ENCODE measurements around the gene PPP1R14D. TPM values are rescaled to one million over a fixed set of nuclear protein-coding genes. Genes with fewer than 3 reads are reported as not detected.

Gene PPP1R14D
- total and polyA plus RNA-seq, 2 of the 8 experiments (the other 6 are each of a cell fraction or from before 2014, with no cell fraction given), result not detected

DNA sequence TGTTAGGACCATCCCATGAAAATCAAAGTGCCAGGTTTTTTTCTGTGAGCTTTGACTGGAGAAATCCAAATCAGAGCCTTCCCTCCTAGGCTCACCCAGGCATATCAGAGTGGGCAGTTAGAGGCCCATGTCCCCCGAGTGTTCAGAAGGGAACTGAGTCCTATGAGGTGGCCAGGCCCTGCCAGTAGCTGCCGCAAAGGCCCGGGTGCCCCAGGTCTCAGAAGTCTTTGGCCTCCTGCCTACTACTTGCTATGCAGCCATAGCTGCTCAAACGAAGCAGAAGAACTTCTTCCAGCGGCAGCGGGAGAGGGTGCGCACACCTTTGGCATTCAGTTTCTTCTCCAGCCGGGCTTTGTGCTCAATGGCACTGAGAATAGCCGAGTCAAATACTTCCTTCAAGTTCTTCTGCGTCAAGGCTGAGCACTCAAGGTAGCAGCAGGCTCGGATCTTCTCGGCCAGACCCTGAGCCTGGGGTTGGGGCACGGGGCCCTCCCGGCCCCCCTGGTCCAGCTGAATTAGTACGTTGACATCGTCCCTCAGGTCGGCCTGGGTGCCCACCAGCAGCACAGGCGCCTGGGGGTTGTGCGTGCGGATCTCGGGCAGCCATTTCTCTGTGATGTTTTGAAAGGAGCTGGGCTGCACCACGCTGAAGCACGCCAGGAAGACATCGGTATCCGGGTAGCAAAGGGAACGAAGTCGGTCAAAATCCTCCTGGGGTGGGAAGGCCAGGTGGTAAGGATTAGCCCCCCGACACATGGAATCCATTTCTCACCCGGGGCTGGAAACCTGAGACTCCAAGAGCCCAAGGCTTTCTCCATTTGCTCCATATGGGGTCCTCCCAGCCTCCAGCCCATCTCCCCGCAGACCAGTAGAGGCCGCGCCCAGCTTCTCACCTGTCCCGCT is 44.5 kb upstream of the PPP1R14D start:
- Histone ChIP-seq H3K36me3 (ENCODE audit: control insufficient read depth in 2 of 4, insufficient read depth in 4 of 4, low read length in 3 of 4) (no peaks in the 10 kb centered on the region), H3K56ac (replicated peaks; ENCODE audit: insufficient read length, low read depth, low read length) (no peak overlapping the region), H4K5ac (ENCODE audit: insufficient read length, low read depth, low read length) (no peak overlapping the region), H2BK120ac (replicated peaks; ENCODE audit: low read depth, low read length) (no peak overlapping the region), H3K18ac (ENCODE audit: extremely low read depth, low read length) (no peak overlapping the region), H3K4me3 (ENCODE audit: extremely low read depth in 1 of 4, insufficient read depth in 2 of 4, low read depth in 3 of 4, low read length in 4 of 4) (peak overlapping the region; percentile 45 to 70 (median 58)), H4K20me1 (replicated peaks in 1 of 2; ENCODE audit: control insufficient read depth in 1 of 2, insufficient read depth in 2 of 2, low read length in 2 of 2) (no peaks in the 10 kb centered on the region), H3K27me3 (replicated peaks in 1 of 4; ENCODE audit: control insufficient read depth in 3 of 4, extremely low read depth in 1 of 4, insufficient read depth in 3 of 4, low read length in 3 of 4) (0 out of 7 replicates have a peak, but pooled peaks cover 0 to 2% (median 0%) of the 10 kb centered on the region in 4 experiments), H3K4ac (replicated peaks; ENCODE audit: insufficient read length, low read depth, low read length) (no peak overlapping the region), H2BK5ac (ENCODE audit: low read depth, low read length) (no peak overlapping the region; the same call in 1 of the 2 replicates), H3K14ac (ENCODE audit: insufficient read length) (no peak overlapping the region), H3K4me2 (ENCODE audit: insufficient read depth in 1 of 2, low read depth in 2 of 2, low read length in 2 of 2) (peak overlapping the region; percentile 54 to 95), H4K91ac (replicated peaks; ENCODE audit: insufficient read length, low read length) (peak overlapping the region; percentile 18), H2BK20ac (ENCODE audit: low read length) (0 out of 2 replicates have a peak overlapping the region, but pooled peaks have one; percentile 48), H2AK5ac (ENCODE audit: low read depth, low read length) (no peak overlapping the region), H3K23me2 (ENCODE audit: low read depth, low read length) (no peaks in the 10 kb centered on the region), H3K9ac (replicated peaks in 1 of 4; ENCODE audit: extremely low read depth in 1 of 4, low read depth in 3 of 4, low read length in 3 of 4) (no peak overlapping the region), H2BK15ac (ENCODE audit: low read length) (0 out of 2 replicates have a peak overlapping the region, but pooled peaks have one; percentile 88), H3K79me2 (ENCODE audit: control insufficient read depth in 1 of 2, insufficient read depth in 2 of 2, low read length in 2 of 2) (no peaks in the 10 kb centered on the region), H2BK12ac (ENCODE audit: low read depth, low read length) (peak overlapping the region; percentile 68; the same call in 1 of the 2 replicates), H3K27ac (ENCODE audit: low read depth, low read length) (no peak overlapping the region), H3K79me1 (ENCODE audit: low read depth, low read length) (no peaks in the 10 kb centered on the region), H4K8ac (ENCODE audit: extremely low read depth, insufficient read depth, low read length) (no peak overlapping the region; the same call in 1 of the 2 replicates), H3K4me1 (replicated peaks in 1 of 4; ENCODE audit: control insufficient read depth in 3 of 4, insufficient read depth in 4 of 4, low read length in 3 of 4) (peaks cover 0 to 18% (median 12%) of the 10 kb centered on the region in 4 experiments; a peak in 6 of 7 replicates), H2AFZ (ENCODE audit: low read length) (no peak overlapping the region; the same call in 1 of the 2 replicates), H3K23ac (ENCODE audit: insufficient read length) (no peak overlapping the region), H3K9me3 (ENCODE audit: insufficient read depth in 2 of 2, low read depth in 1 of 2, low read length in 1 of 2) (no peaks in the 10 kb centered on the region)
- no peak for FAIRE-seq
- CTCF ChIA-PET (ENCODE audit: partially characterized antibody), result interaction anchor here (0.6 to 7.8 kb wide), 21 partner anchors 9 to 161 kb away, joined by 3 to 51 read pairs (median 3); partner anchors contain the start of genes DLL4, DNAJC17, GCHFR and VPS18
- 74% methylated on average over 33 of the region's 33 CpGs; no CpG with 5 or more reads in 1 of the 2 experiments for WGBS, 2 experiments (ENCODE audit: extremely low coverage in 1 of 2, insufficient coverage in 1 of 2, insufficient read length in 1 of 2, insufficient replicate concordance in 2 of 2, low coverage in 1 of 2, low lambda C conversion rate in 2 of 2, missing lambda C conversion rate in 1 of 2)
- DNase-seq (ENCODE audit: low read depth in 1 of 2, low spot score in 2 of 2), result no peak
- POLR2A ChIA-PET (ENCODE audit: partially characterized antibody), result interaction anchor here (0.7 to 2.2 kb wide), 22 partner anchors 12 to 178 kb away, joined by 3 to 10 read pairs (median 4); partner anchors contain the start of genes CHAC1, RAD51, SPINT1 and VPS18
- TF ChIP-seq CHD2 (IDR thresholded peaks at IDR 0.05; ENCODE audit: low read length), result no peak
- TF ChIP-seq TCF12 (IDR thresholded peaks at IDR 0.05; ENCODE audit: low read depth, low read length), result no peak
- no peak for TF ChIP-seq EP300 (IDR thresholded peaks at IDR 0.05; ENCODE audit: borderline replicate concordance in 1 of 2, low read depth in 2 of 2, low read length in 2 of 2)
- TF ChIP-seq, protein P1, sequence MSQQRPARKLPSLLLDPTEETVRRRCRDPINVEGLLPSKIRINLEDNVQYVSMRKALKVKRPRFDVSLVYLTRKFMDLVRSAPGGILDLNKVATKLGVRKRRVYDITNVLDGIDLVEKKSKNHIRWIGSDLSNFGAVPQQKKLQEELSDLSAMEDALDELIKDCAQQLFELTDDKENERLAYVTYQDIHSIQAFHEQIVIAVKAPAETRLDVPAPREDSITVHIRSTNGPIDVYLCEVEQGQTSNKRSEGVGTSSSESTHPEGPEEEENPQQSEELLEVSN (IDR thresholded peaks at IDR 0.05), result no peak
- no peak for TF ChIP-seq GTF2F1 (IDR thresholded peaks at IDR 0.05; ENCODE audit: borderline replicate concordance, low read depth, low read length)
- TF ChIP-seq, protein P2, sequence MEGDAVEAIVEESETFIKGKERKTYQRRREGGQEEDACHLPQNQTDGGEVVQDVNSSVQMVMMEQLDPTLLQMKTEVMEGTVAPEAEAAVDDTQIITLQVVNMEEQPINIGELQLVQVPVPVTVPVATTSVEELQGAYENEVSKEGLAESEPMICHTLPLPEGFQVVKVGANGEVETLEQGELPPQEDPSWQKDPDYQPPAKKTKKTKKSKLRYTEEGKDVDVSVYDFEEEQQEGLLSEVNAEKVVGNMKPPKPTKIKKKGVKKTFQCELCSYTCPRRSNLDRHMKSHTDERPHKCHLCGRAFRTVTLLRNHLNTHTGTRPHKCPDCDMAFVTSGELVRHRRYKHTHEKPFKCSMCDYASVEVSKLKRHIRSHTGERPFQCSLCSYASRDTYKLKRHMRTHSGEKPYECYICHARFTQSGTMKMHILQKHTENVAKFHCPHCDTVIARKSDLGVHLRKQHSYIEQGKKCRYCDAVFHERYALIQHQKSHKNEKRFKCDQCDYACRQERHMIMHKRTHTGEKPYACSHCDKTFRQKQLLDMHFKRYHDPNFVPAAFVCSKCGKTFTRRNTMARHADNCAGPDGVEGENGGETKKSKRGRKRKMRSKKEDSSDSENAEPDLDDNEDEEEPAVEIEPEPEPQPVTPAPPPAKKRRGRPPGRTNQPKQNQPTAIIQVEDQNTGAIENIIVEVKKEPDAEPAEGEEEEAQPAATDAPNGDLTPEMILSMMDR (IDR thresholded peaks at IDR 0.05; ENCODE audit: control extremely low read depth in 1 of 3, insufficient read depth in 1 of 3, low read depth in 1 of 3, low read length in 3 of 3), result no peak
